HEK293 (cell line): Measurements from ENCODE around the gene CHN2.

ENCODE experiments used
- OVOL3 ChIP-seq: fragments of 450-650 bp; formaldehyde crosslinking; IDR thresholded peaks from 2 replicates; pipeline ENCODE4 v1.5.1; 2016; ENCODE audit warnings: missing biosample characterization, missing genetic modification characterization
- WT1 ChIP-seq: fragments of 450-650 bp; formaldehyde crosslinking; IDR thresholded peaks from 2 replicates; pipeline ENCODE4 v1.5.1; 2016; ENCODE audit warnings: missing biosample characterization, missing genetic modification characterization
- ZBTB1 ChIP-seq: fragments of 450-650 bp; formaldehyde crosslinking; IDR thresholded peaks from 2 replicates; pipeline ENCODE4 v1.5.1; 2016; ENCODE audit warnings: missing biosample characterization, missing genetic modification characterization
- ZNF132 ChIP-seq: fragments of 450-650 bp; formaldehyde crosslinking; IDR thresholded peaks from 2 replicates; pipeline ENCODE4 v1.5.1; 2017; ENCODE audit warnings: missing biosample characterization, missing genetic modification characterization, borderline replicate concordance
- ZNF140 ChIP-seq: fragments of 450-650 bp; formaldehyde crosslinking; IDR thresholded peaks from 2 replicates; pipeline ENCODE4 v1.5.1; 2016; ENCODE audit warnings: missing biosample characterization, missing genetic modification characterization
- ZNF155 ChIP-seq: fragments of 450-650 bp; formaldehyde crosslinking; IDR thresholded peaks from 2 replicates; pipeline ENCODE4 v1.5.1; 2016; ENCODE audit warnings: missing biosample characterization, missing genetic modification characterization
- ZNF211 ChIP-seq: fragments of 450-650 bp; formaldehyde crosslinking; IDR thresholded peaks from 2 replicates; pipeline ENCODE4 v1.5.1; 2016; ENCODE audit warnings: low read depth, missing biosample characterization, missing genetic modification characterization
- ZNF214 ChIP-seq: fragments of 450-650 bp; formaldehyde crosslinking; IDR thresholded peaks from 2 replicates; pipeline ENCODE4 v1.5.1; 2017; ENCODE audit warnings: missing biosample characterization, mild to moderate bottlenecking, missing genetic modification characterization, borderline replicate concordance
- ZNF302 ChIP-seq: fragments of 450-650 bp; formaldehyde crosslinking; IDR thresholded peaks from 2 replicates; pipeline ENCODE4 v1.5.1; 2016; ENCODE audit warnings: missing biosample characterization, missing genetic modification characterization, low read depth
- ZNF391 ChIP-seq: fragments of 450-650 bp; formaldehyde crosslinking; IDR thresholded peaks from 2 replicates; pipeline ENCODE4 v1.5.1; 2016; ENCODE audit warnings: low read depth, missing biosample characterization, missing genetic modification characterization, borderline replicate concordance
- ZNF416 ChIP-seq: fragments of 450-650 bp; formaldehyde crosslinking; IDR thresholded peaks from 2 replicates; pipeline ENCODE4 v1.5.1; 2016; ENCODE audit warnings: missing biosample characterization, missing genetic modification characterization
- ZNF501 ChIP-seq: fragments of 450-650 bp; formaldehyde crosslinking; IDR thresholded peaks from 2 replicates; pipeline ENCODE4 v1.5.1; 2016; ENCODE audit warnings: missing biosample characterization, missing genetic modification characterization
- ZNF513 ChIP-seq: fragments of 450-650 bp; IDR thresholded peaks from 2 replicates; pipeline ENCODE4 v1.5.1; 2018; ENCODE audit warnings: missing biosample characterization, missing genetic modification characterization
- ZNF555 ChIP-seq: fragments of 450-650 bp; formaldehyde crosslinking; conservative IDR thresholded peaks from 2 replicates; pipeline ENCODE4 v1.5.1; 2017; ENCODE audit warnings: missing biosample characterization, mild to moderate bottlenecking, missing genetic modification characterization, inconsistent platforms
- ZNF596 ChIP-seq: fragments of 450-650 bp; IDR thresholded peaks from 2 replicates; pipeline ENCODE4 v1.5.0; 2018; ENCODE audit warnings: missing biosample characterization, mild to moderate bottlenecking, missing genetic modification characterization, moderate library complexity
- ZNF626 ChIP-seq: fragments of 450-650 bp; sonication (Bioruptor Pico); formaldehyde crosslinking; IDR thresholded peaks from 2 replicates; pipeline ENCODE4 v1.5.1; 2018; ENCODE audit warnings: missing biosample characterization, missing genetic modification characterization, inconsistent platforms
- ZNF654 ChIP-seq: fragments of 450-650 bp; formaldehyde crosslinking; IDR thresholded peaks from 2 replicates; pipeline ENCODE4 v1.5.1; 2016; ENCODE audit warnings: low read depth, missing biosample characterization, missing genetic modification characterization
- ZNF76 ChIP-seq: fragments of 450-650 bp; formaldehyde crosslinking; IDR thresholded peaks from 2 replicates; pipeline ENCODE4; 2016; ENCODE audit warnings: low read depth, missing biosample characterization, missing genetic modification characterization, borderline replicate concordance
- ZNF777 ChIP-seq: fragments of 450-650 bp; formaldehyde crosslinking; IDR thresholded peaks from 2 replicates; pipeline ENCODE4 v1.5.1; 2017; ENCODE audit warnings: missing biosample characterization, missing genetic modification characterization, borderline replicate concordance
- ZNF837 ChIP-seq: fragments of 450-650 bp; formaldehyde crosslinking; IDR thresholded peaks from 2 replicates; pipeline ENCODE4 v1.5.1; 2016; ENCODE audit warnings: missing biosample characterization, missing genetic modification characterization
- ZNF843 ChIP-seq: fragments of 450-650 bp; formaldehyde crosslinking; IDR thresholded peaks from 2 replicates; pipeline ENCODE4 v1.5.1; 2016; ENCODE audit warnings: missing biosample characterization, missing genetic modification characterization
- ZSCAN5A ChIP-seq: fragments of 450-650 bp; formaldehyde crosslinking; IDR thresholded peaks from 2 replicates; pipeline ENCODE4 v1.5.1; 2016; ENCODE audit warnings: missing biosample characterization, missing genetic modification characterization
- TF ChIP-seq, protein P1 (sequence below): fragments of 450-650 bp; formaldehyde crosslinking; IDR thresholded peaks from 2 replicates; pipeline ENCODE4 v1.5.1; 2017; ENCODE audit warnings: missing biosample characterization, missing genetic modification characterization
- TF ChIP-seq, protein P2 (sequence below): fragments of 450-650 bp; IDR thresholded peaks from 2 replicates; pipeline ENCODE4 v1.5.1; 2018; ENCODE audit warnings: missing biosample characterization, mild to moderate bottlenecking, missing genetic modification characterization
- TF ChIP-seq, protein P3 (sequence below): fragments of 450-650 bp; formaldehyde crosslinking; IDR thresholded peaks from 2 replicates; pipeline ENCODE4 v1.5.1; 2016; ENCODE audit warnings: missing biosample characterization, missing genetic modification characterization
- TF ChIP-seq, protein P4 (sequence below): IDR thresholded peaks from 2 replicates; pipeline ENCODE4 v1.6.1; 2011; ENCODE audit warnings: mild to moderate bottlenecking, low read depth, low read length, borderline replicate concordance
- TF ChIP-seq, protein P5 (sequence below): fragments of 450-650 bp; formaldehyde crosslinking; IDR thresholded peaks from 2 replicates; pipeline ENCODE4 v1.5.1; 2016; ENCODE audit warnings: missing biosample characterization, missing genetic modification characterization, low read depth

The CHN2 gene

DNA sequence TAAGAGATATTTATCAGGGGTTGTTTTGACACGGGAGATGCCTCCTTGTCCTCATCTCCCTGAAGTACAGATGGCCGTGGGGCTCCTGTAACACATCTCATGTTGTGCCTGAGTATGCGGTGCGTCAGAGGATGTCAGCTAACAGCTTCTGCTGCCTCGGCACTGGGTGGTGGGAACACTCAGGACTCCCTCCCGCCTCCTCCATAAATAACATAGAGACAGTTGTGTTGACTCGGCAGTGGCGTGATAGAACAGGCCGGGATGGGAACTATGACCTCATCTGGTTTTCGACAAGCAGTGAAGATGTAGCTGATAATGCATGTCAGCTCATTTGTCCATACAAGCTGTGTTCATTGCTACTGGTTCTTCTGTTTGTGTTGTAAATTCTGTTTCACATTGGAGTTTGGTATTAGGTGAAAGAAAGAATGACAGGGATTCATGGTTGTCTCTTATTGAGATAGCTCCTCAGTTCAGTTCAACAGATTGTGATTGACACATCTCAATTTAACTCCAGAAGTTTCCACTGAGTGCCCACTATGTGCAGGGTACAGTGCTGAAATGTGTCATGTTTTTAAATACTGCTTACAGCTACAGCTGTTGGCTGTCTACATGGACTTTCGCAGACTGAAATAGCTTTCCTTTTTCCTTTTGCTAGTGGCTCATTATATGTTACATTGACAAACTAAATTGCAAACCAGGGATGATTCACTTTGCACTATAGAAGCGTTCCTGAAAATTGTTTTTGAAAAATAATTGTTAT lies 87.4 kb downstream of the CHN2 start (continued):
- TF ChIP-seq, protein P1, sequence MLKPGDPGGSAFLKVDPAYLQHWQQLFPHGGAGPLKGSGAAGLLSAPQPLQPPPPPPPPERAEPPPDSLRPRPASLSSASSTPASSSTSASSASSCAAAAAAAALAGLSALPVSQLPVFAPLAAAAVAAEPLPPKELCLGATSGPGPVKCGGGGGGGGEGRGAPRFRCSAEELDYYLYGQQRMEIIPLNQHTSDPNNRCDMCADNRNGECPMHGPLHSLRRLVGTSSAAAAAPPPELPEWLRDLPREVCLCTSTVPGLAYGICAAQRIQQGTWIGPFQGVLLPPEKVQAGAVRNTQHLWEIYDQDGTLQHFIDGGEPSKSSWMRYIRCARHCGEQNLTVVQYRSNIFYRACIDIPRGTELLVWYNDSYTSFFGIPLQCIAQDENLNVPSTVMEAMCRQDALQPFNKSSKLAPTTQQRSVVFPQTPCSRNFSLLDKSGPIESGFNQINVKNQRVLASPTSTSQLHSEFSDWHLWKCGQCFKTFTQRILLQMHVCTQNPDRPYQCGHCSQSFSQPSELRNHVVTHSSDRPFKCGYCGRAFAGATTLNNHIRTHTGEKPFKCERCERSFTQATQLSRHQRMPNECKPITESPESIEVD: no peak
- TF ChIP-seq ZNF391 (tag by site-specific recombination) (no peak), ZNF155 (tag by site-specific recombination) (no peak), ZNF140 (tag by site-specific recombination) (no peak), ZNF501 (no peak; the same call in 1 of the 2 replicates), ZNF837 (tag by site-specific recombination) (no peak), ZNF416 (tag by site-specific recombination) (no peak), ZBTB1 (tag by site-specific recombination) (no peak; the same call in 1 of the 2 replicates), ZNF214 (tag by site-specific recombination) (no peak), ZNF132 (no peak), ZNF211 (tag by site-specific recombination) (no peak), ZNF513 (tag by site-specific recombination) (no peak), ZSCAN5A (tag by site-specific recombination) (no peak), ZNF302 (tag by site-specific recombination) (no peak), ZNF76 (tag by site-specific recombination) (peak; percentile 29; the same call in 1 of the 2 replicates), WT1 (tag by site-specific recombination) (peak; percentile 53; the same call in 1 of the 2 replicates), ZNF596 (no peak), OVOL3 (tag by site-specific recombination) (no peak), ZNF654 (tag by site-specific recombination) (no peak), ZNF626 (tag by site-specific recombination) (no peak), ZNF555 (tag by site-specific recombination) (no peak), ZNF777 (tag by site-specific recombination) (no peak), ZNF843 (tag by site-specific recombination) (peak; percentile 88)
- TF ChIP-seq, protein P2, sequence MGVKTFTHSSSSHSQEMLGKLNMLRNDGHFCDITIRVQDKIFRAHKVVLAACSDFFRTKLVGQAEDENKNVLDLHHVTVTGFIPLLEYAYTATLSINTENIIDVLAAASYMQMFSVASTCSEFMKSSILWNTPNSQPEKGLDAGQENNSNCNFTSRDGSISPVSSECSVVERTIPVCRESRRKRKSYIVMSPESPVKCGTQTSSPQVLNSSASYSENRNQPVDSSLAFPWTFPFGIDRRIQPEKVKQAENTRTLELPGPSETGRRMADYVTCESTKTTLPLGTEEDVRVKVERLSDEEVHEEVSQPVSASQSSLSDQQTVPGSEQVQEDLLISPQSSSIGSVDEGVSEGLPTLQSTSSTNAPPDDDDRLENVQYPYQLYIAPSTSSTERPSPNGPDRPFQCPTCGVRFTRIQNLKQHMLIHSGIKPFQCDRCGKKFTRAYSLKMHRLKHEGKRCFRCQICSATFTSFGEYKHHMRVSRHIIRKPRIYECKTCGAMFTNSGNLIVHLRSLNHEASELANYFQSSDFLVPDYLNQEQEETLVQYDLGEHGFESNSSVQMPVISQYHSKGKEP (tag by site-specific recombination): 0 out of 2 replicates have a peak, but pooled peaks have one; percentile 2
- TF ChIP-seq, protein P3, sequence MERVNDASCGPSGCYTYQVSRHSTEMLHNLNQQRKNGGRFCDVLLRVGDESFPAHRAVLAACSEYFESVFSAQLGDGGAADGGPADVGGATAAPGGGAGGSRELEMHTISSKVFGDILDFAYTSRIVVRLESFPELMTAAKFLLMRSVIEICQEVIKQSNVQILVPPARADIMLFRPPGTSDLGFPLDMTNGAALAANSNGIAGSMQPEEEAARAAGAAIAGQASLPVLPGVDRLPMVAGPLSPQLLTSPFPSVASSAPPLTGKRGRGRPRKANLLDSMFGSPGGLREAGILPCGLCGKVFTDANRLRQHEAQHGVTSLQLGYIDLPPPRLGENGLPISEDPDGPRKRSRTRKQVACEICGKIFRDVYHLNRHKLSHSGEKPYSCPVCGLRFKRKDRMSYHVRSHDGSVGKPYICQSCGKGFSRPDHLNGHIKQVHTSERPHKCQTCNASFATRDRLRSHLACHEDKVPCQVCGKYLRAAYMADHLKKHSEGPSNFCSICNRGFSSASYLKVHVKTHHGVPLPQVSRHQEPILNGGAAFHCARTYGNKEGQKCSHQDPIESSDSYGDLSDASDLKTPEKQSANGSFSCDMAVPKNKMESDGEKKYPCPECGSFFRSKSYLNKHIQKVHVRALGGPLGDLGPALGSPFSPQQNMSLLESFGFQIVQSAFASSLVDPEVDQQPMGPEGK: peak; percentile 55
- TF ChIP-seq, protein P4, sequence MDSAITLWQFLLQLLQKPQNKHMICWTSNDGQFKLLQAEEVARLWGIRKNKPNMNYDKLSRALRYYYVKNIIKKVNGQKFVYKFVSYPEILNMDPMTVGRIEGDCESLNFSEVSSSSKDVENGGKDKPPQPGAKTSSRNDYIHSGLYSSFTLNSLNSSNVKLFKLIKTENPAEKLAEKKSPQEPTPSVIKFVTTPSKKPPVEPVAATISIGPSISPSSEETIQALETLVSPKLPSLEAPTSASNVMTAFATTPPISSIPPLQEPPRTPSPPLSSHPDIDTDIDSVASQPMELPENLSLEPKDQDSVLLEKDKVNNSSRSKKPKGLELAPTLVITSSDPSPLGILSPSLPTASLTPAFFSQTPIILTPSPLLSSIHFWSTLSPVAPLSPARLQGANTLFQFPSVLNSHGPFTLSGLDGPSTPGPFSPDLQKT: no peak
- TF ChIP-seq, protein P5, sequence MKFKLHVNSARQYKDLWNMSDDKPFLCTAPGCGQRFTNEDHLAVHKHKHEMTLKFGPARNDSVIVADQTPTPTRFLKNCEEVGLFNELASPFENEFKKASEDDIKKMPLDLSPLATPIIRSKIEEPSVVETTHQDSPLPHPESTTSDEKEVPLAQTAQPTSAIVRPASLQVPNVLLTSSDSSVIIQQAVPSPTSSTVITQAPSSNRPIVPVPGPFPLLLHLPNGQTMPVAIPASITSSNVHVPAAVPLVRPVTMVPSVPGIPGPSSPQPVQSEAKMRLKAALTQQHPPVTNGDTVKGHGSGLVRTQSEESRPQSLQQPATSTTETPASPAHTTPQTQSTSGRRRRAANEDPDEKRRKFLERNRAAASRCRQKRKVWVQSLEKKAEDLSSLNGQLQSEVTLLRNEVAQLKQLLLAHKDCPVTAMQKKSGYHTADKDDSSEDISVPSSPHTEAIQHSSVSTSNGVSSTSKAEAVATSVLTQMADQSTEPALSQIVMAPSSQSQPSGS (tag by site-specific recombination): peak; percentile 94
